HEK293 (cell line): ENCODE data around the gene THBS2.

Experiments used
- CTCF ChIA-PET: fragments of 350-600 bp; formaldehyde crosslinking; extraction: SDS; loops from one replicate; lab custom pipeline; 2021; ENCODE audit warnings: antibody characterized with exemption; lab: Yijun Ruan, JAX
- POLR2A ChIA-PET: fragments of 300-600 bp; formaldehyde crosslinking; extraction: SDS; loops from one replicate; lab custom pipeline; 2020; ENCODE audit warnings: antibody characterized with exemption, inconsistent platforms; lab: Yijun Ruan, JAX
- H3K27ac ChIP-seq: fragments of 200-500 bp; sonication (Bioruptor generic); 2 replicates; pipeline ENCODE4 v1.5.1; 2014; ENCODE audit warnings: low read depth, low read length, control low read depth, inconsistent platforms; ENCODE audit errors: extremely low read depth
- H3K36me3 ChIP-seq, 2 experiments: fragments of 200-500 bp in 1 of 2; sonication (Bioruptor generic) in 1 of 2; 1 replicate in 1 of 2; 2 replicates in 1 of 2; pipeline ENCODE4 v1.5.1; 2014 to 2017; ENCODE audit warnings: inconsistent platforms in 2 of 2, low read length in 2 of 2; ENCODE audit not compliant: control insufficient read depth in 2 of 2, insufficient read depth in 1 of 2
- H3K4me1 ChIP-seq: fragments of 200-500 bp; sonication (Bioruptor generic); 2 replicates; pipeline ENCODE4 v1.5.1; 2014; ENCODE audit warnings: mild to moderate bottlenecking, low read length, inconsistent platforms; ENCODE audit not compliant: control insufficient read depth, insufficient read depth
- H3K4me3 ChIP-seq: 2 replicates; pipeline ENCODE4 v1.5.1; 2011; ENCODE audit warnings: low read depth, mild to moderate bottlenecking, control low read depth, low read length, moderate library complexity
- H3K9me3 ChIP-seq: fragments of 200-500 bp; sonication (Bioruptor generic); 2 replicates; pipeline ENCODE4 v1.5.1; 2014; ENCODE audit warnings: low read depth, low read length, inconsistent platforms; ENCODE audit not compliant: control insufficient read depth, insufficient read depth
- BCL11A ChIP-seq: fragments of 450-650 bp; formaldehyde crosslinking; IDR thresholded peaks from 2 replicates; pipeline ENCODE4 v1.5.1; 2016; ENCODE audit warnings: low read depth, missing biosample characterization, missing genetic modification characterization
- BCL6B ChIP-seq: fragments of 450-650 bp; formaldehyde crosslinking; IDR thresholded peaks from 2 replicates; pipeline ENCODE4 v1.5.1; 2017; ENCODE audit warnings: missing biosample characterization, missing genetic modification characterization
- GLI4 ChIP-seq: fragments of 450-650 bp; formaldehyde crosslinking; IDR thresholded peaks from 2 replicates; pipeline ENCODE4 v1.5.1; 2016; ENCODE audit warnings: missing biosample characterization, missing genetic modification characterization
- GLIS1 ChIP-seq: fragments of 450-650 bp; formaldehyde crosslinking; IDR thresholded peaks from 2 replicates; pipeline ENCODE4 v1.5.1; 2016; ENCODE audit warnings: missing biosample characterization, missing genetic modification characterization
- PATZ1 ChIP-seq: fragments of 450-650 bp; formaldehyde crosslinking; IDR thresholded peaks from 2 replicates; pipeline ENCODE4 v1.5.1; 2016; ENCODE audit warnings: missing biosample characterization, missing genetic modification characterization
- PRDM10 ChIP-seq: fragments of 450-650 bp; formaldehyde crosslinking; IDR thresholded peaks from 2 replicates; pipeline ENCODE4 v1.5.1; 2016; ENCODE audit warnings: missing biosample characterization, missing genetic modification characterization
- WT1 ChIP-seq: fragments of 450-650 bp; formaldehyde crosslinking; IDR thresholded peaks from 2 replicates; pipeline ENCODE4 v1.5.1; 2016; ENCODE audit warnings: missing biosample characterization, missing genetic modification characterization
- ZFP69B ChIP-seq: fragments of 450-650 bp; formaldehyde crosslinking; IDR thresholded peaks from 2 replicates; pipeline ENCODE4 v1.5.1; 2016; ENCODE audit warnings: missing biosample characterization, missing genetic modification characterization
- ZIC2 ChIP-seq: fragments of 450-650 bp; formaldehyde crosslinking; IDR thresholded peaks from 2 replicates; pipeline ENCODE4 v1.5.1; 2016; ENCODE audit warnings: missing biosample characterization, missing genetic modification characterization
- ZNF121 ChIP-seq: fragments of 450-650 bp; formaldehyde crosslinking; IDR thresholded peaks from 2 replicates; pipeline ENCODE4 v1.5.1; 2016; ENCODE audit warnings: missing biosample characterization, missing genetic modification characterization
- ZNF19 ChIP-seq: fragments of 450-650 bp; formaldehyde crosslinking; IDR thresholded peaks from 2 replicates; pipeline ENCODE4; 2016; ENCODE audit warnings: missing biosample characterization, missing genetic modification characterization, low read depth
- ZNF23 ChIP-seq: fragments of 450-650 bp; formaldehyde crosslinking; IDR thresholded peaks from 2 replicates; pipeline ENCODE4 v1.5.1; 2016; ENCODE audit warnings: missing biosample characterization, missing genetic modification characterization, borderline replicate concordance
- ZNF37A ChIP-seq: fragments of 450-650 bp; IDR thresholded peaks from 2 replicates; pipeline ENCODE4 v1.5.1; 2018; ENCODE audit warnings: missing biosample characterization, missing genetic modification characterization
- ZNF433 ChIP-seq: fragments of 450-650 bp; formaldehyde crosslinking; IDR thresholded peaks from 2 replicates; pipeline ENCODE4 v1.5.1; 2016; ENCODE audit warnings: missing biosample characterization, missing genetic modification characterization, low read depth
- ZNF48 ChIP-seq: fragments of 450-650 bp; formaldehyde crosslinking; IDR thresholded peaks from 2 replicates; pipeline ENCODE4 v1.5.1; 2016; ENCODE audit warnings: missing biosample characterization, missing genetic modification characterization
- ZNF654 ChIP-seq: fragments of 450-650 bp; formaldehyde crosslinking; IDR thresholded peaks from 2 replicates; pipeline ENCODE4 v1.5.1; 2016; ENCODE audit warnings: low read depth, missing biosample characterization, missing genetic modification characterization
- ZNF670 ChIP-seq: fragments of 450-650 bp; formaldehyde crosslinking; IDR thresholded peaks from 2 replicates; pipeline ENCODE4 v1.5.1; 2016; ENCODE audit warnings: missing biosample characterization, missing genetic modification characterization, low read depth
- ZNF777 ChIP-seq: fragments of 450-650 bp; formaldehyde crosslinking; IDR thresholded peaks from 2 replicates; pipeline ENCODE4 v1.5.1; 2017; ENCODE audit warnings: missing biosample characterization, missing genetic modification characterization, borderline replicate concordance
- ZSCAN18 ChIP-seq: fragments of 450-650 bp; formaldehyde crosslinking; IDR thresholded peaks from 2 replicates; pipeline ENCODE4 v1.5.1; 2016; ENCODE audit warnings: missing biosample characterization, missing genetic modification characterization
- TF ChIP-seq, protein P1 (sequence below): fragments of 450-650 bp; formaldehyde crosslinking; IDR thresholded peaks from 2 replicates; pipeline ENCODE4 v1.5.1; 2016; ENCODE audit warnings: missing biosample characterization, missing genetic modification characterization, borderline replicate concordance

The THBS2 gene

DNA sequence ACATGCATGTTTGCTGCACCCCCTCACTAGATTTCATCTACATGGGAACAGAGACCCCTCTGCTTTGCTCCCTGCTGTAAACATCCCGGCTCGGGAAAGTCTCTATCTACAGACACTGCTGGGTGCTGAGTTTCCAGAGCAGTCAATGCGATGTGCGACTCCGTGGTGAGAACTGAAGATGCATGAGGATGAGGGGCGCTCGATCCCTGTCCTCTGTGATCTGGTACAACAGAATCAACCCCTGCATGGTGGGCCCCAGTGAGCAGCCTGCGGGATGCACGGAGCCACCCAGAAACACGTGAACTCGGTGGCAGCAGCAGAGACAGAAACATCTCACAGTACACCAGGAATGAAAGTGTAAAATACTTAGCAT, 83.1 kb downstream of the THBS2 start:
- Histone ChIP-seq H3K36me3 (no peaks in the 10 kb centered on the region), H3K4me3 (no peak overlapping the region), H3K4me1 (no peaks in the 10 kb centered on the region), H3K27ac (no peak overlapping the region), H3K9me3 (no peaks in the 10 kb centered on the region)
- CTCF ChIA-PET: no interaction called here
- POLR2A ChIA-PET: no interaction called here
- TF ChIP-seq ZNF777 (tag by site-specific recombination): no peak
- no peak for TF ChIP-seq ZNF670 (tag by site-specific recombination)
- no peak for TF ChIP-seq ZNF37A (tag by site-specific recombination)
- no peak for TF ChIP-seq BCL6B (tag by site-specific recombination)
- no peak for TF ChIP-seq ZNF121
- TF ChIP-seq PATZ1 (tag by site-specific recombination): no peak
- TF ChIP-seq BCL11A (tag by site-specific recombination): no peak

DNA sequence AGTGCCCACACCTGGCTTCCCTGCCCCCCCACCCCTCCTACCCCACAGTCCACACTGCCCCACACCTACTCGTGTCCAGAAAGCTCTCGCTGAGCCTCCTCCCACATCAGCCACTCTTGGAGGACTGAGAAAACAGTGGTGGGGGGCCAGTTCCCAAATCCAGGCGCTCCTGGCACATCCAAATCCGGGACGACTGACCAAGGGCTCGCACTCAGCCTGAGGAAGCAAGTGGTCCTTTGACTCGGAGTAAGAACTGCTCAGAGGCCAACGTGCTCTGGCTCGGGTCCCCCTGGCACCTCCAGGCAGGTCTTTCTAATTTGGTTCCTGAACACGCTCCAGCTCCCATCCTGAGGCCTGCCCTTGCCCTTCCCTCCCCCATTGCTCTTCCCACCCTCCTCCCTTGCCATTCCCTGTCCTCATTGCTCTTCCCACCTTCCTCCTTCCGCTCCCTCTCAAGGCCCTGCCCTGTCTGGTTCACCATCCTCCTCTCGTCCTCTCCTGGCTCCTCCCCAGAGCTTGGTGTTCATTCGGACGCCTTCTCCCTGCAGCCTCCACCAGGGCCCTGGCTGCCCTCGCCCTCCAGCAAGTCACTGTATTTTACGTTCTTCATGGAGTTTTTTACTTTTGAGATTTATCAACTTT, 83.6 kb downstream of the THBS2 start:
- no peaks in the 10 kb centered on the region for H3K4me1 ChIP-seq
- no peak overlapping the region for H3K27ac ChIP-seq
- H3K36me3 ChIP-seq: no peaks in the 10 kb centered on the region
- H3K4me3 ChIP-seq: no peak overlapping the region
- ChIA-PET POLR2A (no interaction called here), CTCF (interaction anchor here (0.7 kb wide), 1 partner anchor 17 kb away, joined by 3 read pairs; no protein-coding TSS in a partner anchor)
- H3K9me3 ChIP-seq: no peaks in the 10 kb centered on the region
- TF ChIP-seq, protein P1, sequence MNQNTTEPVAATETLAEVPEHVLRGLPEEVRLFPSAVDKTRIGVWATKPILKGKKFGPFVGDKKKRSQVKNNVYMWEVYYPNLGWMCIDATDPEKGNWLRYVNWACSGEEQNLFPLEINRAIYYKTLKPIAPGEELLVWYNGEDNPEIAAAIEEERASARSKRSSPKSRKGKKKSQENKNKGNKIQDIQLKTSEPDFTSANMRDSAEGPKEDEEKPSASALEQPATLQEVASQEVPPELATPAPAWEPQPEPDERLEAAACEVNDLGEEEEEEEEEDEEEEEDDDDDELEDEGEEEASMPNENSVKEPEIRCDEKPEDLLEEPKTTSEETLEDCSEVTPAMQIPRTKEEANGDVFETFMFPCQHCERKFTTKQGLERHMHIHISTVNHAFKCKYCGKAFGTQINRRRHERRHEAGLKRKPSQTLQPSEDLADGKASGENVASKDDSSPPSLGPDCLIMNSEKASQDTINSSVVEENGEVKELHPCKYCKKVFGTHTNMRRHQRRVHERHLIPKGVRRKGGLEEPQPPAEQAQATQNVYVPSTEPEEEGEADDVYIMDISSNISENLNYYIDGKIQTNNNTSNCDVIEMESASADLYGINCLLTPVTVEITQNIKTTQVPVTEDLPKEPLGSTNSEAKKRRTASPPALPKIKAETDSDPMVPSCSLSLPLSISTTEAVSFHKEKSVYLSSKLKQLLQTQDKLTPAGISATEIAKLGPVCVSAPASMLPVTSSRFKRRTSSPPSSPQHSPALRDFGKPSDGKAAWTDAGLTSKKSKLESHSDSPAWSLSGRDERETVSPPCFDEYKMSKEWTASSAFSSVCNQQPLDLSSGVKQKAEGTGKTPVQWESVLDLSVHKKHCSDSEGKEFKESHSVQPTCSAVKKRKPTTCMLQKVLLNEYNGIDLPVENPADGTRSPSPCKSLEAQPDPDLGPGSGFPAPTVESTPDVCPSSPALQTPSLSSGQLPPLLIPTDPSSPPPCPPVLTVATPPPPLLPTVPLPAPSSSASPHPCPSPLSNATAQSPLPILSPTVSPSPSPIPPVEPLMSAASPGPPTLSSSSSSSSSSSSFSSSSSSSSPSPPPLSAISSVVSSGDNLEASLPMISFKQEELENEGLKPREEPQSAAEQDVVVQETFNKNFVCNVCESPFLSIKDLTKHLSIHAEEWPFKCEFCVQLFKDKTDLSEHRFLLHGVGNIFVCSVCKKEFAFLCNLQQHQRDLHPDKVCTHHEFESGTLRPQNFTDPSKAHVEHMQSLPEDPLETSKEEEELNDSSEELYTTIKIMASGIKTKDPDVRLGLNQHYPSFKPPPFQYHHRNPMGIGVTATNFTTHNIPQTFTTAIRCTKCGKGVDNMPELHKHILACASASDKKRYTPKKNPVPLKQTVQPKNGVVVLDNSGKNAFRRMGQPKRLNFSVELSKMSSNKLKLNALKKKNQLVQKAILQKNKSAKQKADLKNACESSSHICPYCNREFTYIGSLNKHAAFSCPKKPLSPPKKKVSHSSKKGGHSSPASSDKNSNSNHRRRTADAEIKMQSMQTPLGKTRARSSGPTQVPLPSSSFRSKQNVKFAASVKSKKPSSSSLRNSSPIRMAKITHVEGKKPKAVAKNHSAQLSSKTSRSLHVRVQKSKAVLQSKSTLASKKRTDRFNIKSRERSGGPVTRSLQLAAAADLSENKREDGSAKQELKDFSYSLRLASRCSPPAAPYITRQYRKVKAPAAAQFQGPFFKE (tag by site-specific recombination): no peak
- TF ChIP-seq GLIS1 (no peak), WT1 (no peak), ZNF670 (tag by site-specific recombination) (no peak), ZFP69B (no peak), ZNF433 (tag by site-specific recombination) (no peak), ZSCAN18 (tag by site-specific recombination) (no peak), GLI4 (tag by site-specific recombination) (no peak), ZNF48 (tag by site-specific recombination) (no peak), PRDM10 (no peak), ZIC2 (tag by site-specific recombination) (no peak), ZNF654 (tag by site-specific recombination) (no peak), ZNF23 (no peak), ZNF19 (tag by site-specific recombination) (no peak)
